ENCODE measurements around the gene ATXN7L3. TPM values are rescaled to one million over a fixed set of nuclear protein-coding genes. Genes with fewer than 3 reads are reported as not detected.

The ATXN7L3 gene
- total RNA-seq, 1 experiment from 2014 or later = 86.7 TPM

DNA sequence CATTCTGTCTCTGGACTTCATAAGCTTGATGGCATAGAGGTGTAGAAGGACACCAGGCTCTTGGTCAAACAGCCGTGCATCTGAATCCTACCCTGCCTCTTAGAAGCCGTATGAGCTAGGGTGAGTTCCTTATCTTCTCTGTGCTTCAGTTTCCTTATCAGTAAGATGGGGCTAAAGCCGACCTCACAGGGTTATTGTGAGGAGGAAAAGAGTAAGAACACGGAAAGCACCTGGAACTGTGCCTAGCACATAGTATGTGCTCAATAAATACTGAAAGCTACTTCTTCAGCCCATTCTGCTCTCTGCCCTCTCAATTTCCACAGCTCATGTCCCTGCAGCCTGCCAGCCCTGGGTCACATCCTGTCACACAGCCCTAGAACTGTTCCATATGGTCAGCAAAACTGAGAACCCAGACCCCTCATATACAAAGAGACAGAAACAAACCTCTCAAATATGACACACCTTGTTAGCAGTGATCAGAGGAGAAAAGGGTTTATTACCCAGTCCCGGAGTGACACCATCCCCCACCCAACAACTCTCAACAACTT lies 36.8 kb upstream of the ATXN7L3 start:
- intact Hi-C loops (cut with micrococcal nuclease) = no loop called here
- Histone ChIP-seq H3K36me3 (ENCODE audit: control insufficient read depth in 1 of 2, insufficient read depth in 2 of 2, low read length in 2 of 2) (no peaks in the 10 kb centered on the region), H3K9me3 (ENCODE audit: control insufficient read depth in 1 of 2, insufficient read depth in 1 of 2, low read depth in 1 of 2, low read length in 2 of 2) (no peaks in the 10 kb centered on the region), H3K9ac (ENCODE audit: low read length) (no peak overlapping the region), H3K27me3 (ENCODE audit: insufficient read depth, low read length) (no peaks in the 10 kb centered on the region), H3K9me2 (ENCODE audit: insufficient read depth) (no peaks in the 10 kb centered on the region), H3K4me1 (ENCODE audit: control insufficient read depth in 1 of 2, insufficient read depth in 2 of 2, low read length in 2 of 2) (peaks cover 19 to 30% of the 10 kb centered on the region in 2 experiments), H3K27ac (ENCODE audit: low read depth, low read length) (no peak overlapping the region), H4K20me1 (ENCODE audit: insufficient read depth) (no peaks in the 10 kb centered on the region), H3K79me2 (ENCODE audit: insufficient read depth, low read length) (no peaks in the 10 kb centered on the region), H3K4me3 (replicated peaks in 1 of 2; ENCODE audit: low read depth in 1 of 2, low read length in 2 of 2) (no peak overlapping the region), H3K4me2 (ENCODE audit: low read length) (no peak overlapping the region), H2AFZ (ENCODE audit: low read depth, low read length, poor library complexity, severe bottlenecking) (no peak overlapping the region)
- ChIA-PET RAD21 (ENCODE audit: low non-redundant PET in 1 of 2, low total read pairs in 2 of 2, uncharacterized antibody in 2 of 2, unreplicated experiment in 2 of 2) (no interaction called here), POLR2A (no interaction called here), CTCF (no interaction called here)
- ATAC-seq (no peak), DNase-seq (ENCODE audit: low read depth, low spot score) (no peak)
- TF ChIP-seq, protein P1, sequence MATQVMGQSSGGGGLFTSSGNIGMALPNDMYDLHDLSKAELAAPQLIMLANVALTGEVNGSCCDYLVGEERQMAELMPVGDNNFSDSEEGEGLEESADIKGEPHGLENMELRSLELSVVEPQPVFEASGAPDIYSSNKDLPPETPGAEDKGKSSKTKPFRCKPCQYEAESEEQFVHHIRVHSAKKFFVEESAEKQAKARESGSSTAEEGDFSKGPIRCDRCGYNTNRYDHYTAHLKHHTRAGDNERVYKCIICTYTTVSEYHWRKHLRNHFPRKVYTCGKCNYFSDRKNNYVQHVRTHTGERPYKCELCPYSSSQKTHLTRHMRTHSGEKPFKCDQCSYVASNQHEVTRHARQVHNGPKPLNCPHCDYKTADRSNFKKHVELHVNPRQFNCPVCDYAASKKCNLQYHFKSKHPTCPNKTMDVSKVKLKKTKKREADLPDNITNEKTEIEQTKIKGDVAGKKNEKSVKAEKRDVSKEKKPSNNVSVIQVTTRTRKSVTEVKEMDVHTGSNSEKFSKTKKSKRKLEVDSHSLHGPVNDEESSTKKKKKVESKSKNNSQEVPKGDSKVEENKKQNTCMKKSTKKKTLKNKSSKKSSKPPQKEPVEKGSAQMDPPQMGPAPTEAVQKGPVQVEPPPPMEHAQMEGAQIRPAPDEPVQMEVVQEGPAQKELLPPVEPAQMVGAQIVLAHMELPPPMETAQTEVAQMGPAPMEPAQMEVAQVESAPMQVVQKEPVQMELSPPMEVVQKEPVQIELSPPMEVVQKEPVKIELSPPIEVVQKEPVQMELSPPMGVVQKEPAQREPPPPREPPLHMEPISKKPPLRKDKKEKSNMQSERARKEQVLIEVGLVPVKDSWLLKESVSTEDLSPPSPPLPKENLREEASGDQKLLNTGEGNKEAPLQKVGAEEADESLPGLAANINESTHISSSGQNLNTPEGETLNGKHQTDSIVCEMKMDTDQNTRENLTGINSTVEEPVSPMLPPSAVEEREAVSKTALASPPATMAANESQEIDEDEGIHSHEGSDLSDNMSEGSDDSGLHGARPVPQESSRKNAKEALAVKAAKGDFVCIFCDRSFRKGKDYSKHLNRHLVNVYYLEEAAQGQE (IDR thresholded peaks at IDR 0.05; ENCODE audit: low read depth) = no peak
- TF ChIP-seq, protein P2, sequence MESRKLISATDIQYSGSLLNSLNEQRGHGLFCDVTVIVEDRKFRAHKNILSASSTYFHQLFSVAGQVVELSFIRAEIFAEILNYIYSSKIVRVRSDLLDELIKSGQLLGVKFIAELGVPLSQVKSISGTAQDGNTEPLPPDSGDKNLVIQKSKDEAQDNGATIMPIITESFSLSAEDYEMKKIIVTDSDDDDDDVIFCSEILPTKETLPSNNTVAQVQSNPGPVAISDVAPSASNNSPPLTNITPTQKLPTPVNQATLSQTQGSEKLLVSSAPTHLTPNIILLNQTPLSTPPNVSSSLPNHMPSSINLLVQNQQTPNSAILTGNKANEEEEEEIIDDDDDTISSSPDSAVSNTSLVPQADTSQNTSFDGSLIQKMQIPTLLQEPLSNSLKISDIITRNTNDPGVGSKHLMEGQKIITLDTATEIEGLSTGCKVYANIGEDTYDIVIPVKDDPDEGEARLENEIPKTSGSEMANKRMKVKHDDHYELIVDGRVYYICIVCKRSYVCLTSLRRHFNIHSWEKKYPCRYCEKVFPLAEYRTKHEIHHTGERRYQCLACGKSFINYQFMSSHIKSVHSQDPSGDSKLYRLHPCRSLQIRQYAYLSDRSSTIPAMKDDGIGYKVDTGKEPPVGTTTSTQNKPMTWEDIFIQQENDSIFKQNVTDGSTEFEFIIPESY (IDR thresholded peaks at IDR 0.05; ENCODE audit: extremely low read depth, insufficient replicate concordance, low read length) = no peak
- TF ChIP-seq CEBPB (IDR thresholded peaks at IDR 0.05; ENCODE audit: low read depth) (no peak), POLR2AphosphoS5 (IDR thresholded peaks at IDR 0.05; ENCODE audit: low read depth, low read length) (no peak), SRF (IDR thresholded peaks at IDR 0.05; ENCODE audit: low read depth) (no peak), EGR1 (IDR thresholded peaks at IDR 0.05; ENCODE audit: low read depth) (no peak), CBX3 (IDR thresholded peaks at IDR 0.05; ENCODE audit: low read depth) (no peak), YY1 (IDR thresholded peaks at IDR 0.05; ENCODE audit: extremely low read depth, insufficient replicate concordance, low read depth, low read length) (no peak), EZH2phosphoT487 (IDR thresholded peaks at IDR 0.05; ENCODE audit: borderline replicate concordance) (no peak), POLR2A (IDR thresholded peaks at IDR 0.05; ENCODE audit: borderline replicate concordance, extremely low read depth, insufficient read depth, insufficient read length) (no peak), TCF7L2 (IDR thresholded peaks at IDR 0.05; ENCODE audit: borderline replicate concordance, extremely low read depth, insufficient read depth, insufficient read length) (no peak), ZNF274 (IDR thresholded peaks at IDR 0.05; ENCODE audit: low read depth, low read length) (no peak), FOSL1 (IDR thresholded peaks at IDR 0.05; ENCODE audit: low read depth) (no peak)
- TF ChIP-seq, protein P3, sequence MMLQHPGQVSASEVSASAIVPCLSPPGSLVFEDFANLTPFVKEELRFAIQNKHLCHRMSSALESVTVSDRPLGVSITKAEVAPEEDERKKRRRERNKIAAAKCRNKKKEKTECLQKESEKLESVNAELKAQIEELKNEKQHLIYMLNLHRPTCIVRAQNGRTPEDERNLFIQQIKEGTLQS (IDR thresholded peaks at IDR 0.05) = no peak
- BruUV-seq (replicated peaks) = no TSS peak
